Uterus (tissue), 4 donors: Measurements from ENCODE around the gene HMG20A. TPM values are rescaled to one million over a fixed set of nuclear protein-coding genes. Genes with fewer than 3 reads are reported as not detected.

ENCODE experiments used
- DNase-seq, 2 donors: peaks; one replicate each; pipeline ENCODE4 v3.0.0-alpha.2; 2019 to 2020
- H3K27ac ChIP-seq, 2 donors: fragments of 200-600 bp; sonication (generic); 1 replicate in 1 of 2; 2 replicates in 1 of 2; pipeline ENCODE4 v1.5.1; 2016 to 2018
- H3K27me3 ChIP-seq, 2 donors: fragments of 200-600 bp; sonication (generic); one replicate each; pipeline ENCODE4 v1.5.1; 2018 to 2019; ENCODE audit warnings: control low read depth in 1 of 2
- H3K36me3 ChIP-seq, 2 donors: fragments of 200-600 bp; sonication (generic); one replicate each; pipeline ENCODE4 v1.5.1; 2019; ENCODE audit warnings: control low read depth in 1 of 2
- H3K4me1 ChIP-seq, 2 donors: fragments of 200-600 bp; sonication (generic); one replicate each; pipeline ENCODE4 v1.5.1; 2018 to 2019; ENCODE audit warnings: control low read depth in 1 of 2
- H3K4me3 ChIP-seq, 2 donors: fragments of 200-600 bp; sonication (generic); 1 replicate in 1 of 2; 2 replicates in 1 of 2; pipeline ENCODE4 v1.5.1; 2018 to 2019; ENCODE audit warnings: mild to moderate bottlenecking in 1 of 2
- H3K9me3 ChIP-seq, 2 donors: fragments of 200-600 bp; sonication (generic); one replicate each; pipeline ENCODE4 v1.5.1; 2019; ENCODE audit warnings: control low read depth in 1 of 2
- POLR2A ChIP-seq, 2 donors: fragments of 450-650 bp; IDR thresholded peaks; one replicate each; pipeline ENCODE4 v1.6.1; 2016; ENCODE audit warnings: antibody characterized with exemption in 2 of 2, mild to moderate bottlenecking in 1 of 2, moderate library complexity in 1 of 2
- intact Hi-C: fragments of 100-400 bp; cut with DNase I; formaldehyde crosslinking; loops from one replicate; pipeline ENCODE4 v1.15.1; 2023; ENCODE audit warnings: low total_unique reads
- total RNA-seq, 4 donors: library from RNA; depleted of rRNA in 3 of 4; stranded (reverse); fragments of >200 nt in 3 of 4; gene quantifications; one replicate each; pipeline versions ENCODE4 v1.1.0 to v1.2.4, GENCODE V29; 2014 to 2023
- TF ChIP-seq, protein P1 (sequence below), 4 experiments: fragments of 200-600 bp in 2 of 4; fragments of 450-650 bp in 2 of 4; sonication (generic) in 2 of 4; IDR thresholded peaks; one replicate each; pipeline ENCODE4 v1.5.1; 2016 to 2019; ENCODE audit warnings: antibody characterized with exemption in 4 of 4, mild to moderate bottlenecking in 2 of 4, moderate library complexity in 1 of 4
- donor health status: DM: yes; HTN: yes; CAD: no.

The HMG20A gene
- total RNA-seq, 4 donors from 2014 or later, result 10.5 to 59.5 (median 28.4) TPM

DNA sequence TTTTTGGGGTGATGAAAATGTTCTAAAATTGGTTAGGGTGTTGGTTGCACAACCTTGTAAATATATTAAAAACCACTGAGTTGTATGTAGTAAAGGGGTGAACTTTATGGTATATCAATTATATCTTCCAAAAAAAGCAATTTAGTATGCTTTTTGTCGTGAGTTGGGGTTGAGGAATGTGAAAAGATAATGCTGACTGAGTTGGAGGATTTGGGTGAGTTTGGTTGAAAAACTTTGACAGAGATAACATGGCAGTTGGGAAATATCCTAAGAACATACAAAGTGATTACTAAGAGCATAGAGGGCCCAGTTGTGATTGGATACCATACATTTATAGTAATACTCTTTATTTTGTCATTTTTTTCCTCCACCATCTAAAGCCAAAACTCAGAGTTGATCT lies 33.6 kb downstream of the HMG20A start:
- no peaks in the 10 kb centered on the region for H3K9me3 ChIP-seq
- H3K27ac ChIP-seq, result no peak overlapping the region
- H3K27me3 ChIP-seq, result no peaks in the 10 kb centered on the region
- intact Hi-C loops, result no loop called here
- no peak for DNase-seq
- H3K4me3 ChIP-seq, result no peak overlapping the region
- TF ChIP-seq, protein P1, sequence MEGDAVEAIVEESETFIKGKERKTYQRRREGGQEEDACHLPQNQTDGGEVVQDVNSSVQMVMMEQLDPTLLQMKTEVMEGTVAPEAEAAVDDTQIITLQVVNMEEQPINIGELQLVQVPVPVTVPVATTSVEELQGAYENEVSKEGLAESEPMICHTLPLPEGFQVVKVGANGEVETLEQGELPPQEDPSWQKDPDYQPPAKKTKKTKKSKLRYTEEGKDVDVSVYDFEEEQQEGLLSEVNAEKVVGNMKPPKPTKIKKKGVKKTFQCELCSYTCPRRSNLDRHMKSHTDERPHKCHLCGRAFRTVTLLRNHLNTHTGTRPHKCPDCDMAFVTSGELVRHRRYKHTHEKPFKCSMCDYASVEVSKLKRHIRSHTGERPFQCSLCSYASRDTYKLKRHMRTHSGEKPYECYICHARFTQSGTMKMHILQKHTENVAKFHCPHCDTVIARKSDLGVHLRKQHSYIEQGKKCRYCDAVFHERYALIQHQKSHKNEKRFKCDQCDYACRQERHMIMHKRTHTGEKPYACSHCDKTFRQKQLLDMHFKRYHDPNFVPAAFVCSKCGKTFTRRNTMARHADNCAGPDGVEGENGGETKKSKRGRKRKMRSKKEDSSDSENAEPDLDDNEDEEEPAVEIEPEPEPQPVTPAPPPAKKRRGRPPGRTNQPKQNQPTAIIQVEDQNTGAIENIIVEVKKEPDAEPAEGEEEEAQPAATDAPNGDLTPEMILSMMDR (IDR thresholded peaks at IDR 0.05), result no peak
- TF ChIP-seq POLR2A (IDR thresholded peaks at IDR 0.05), result no peak
- peaks cover 5 to 8% of the 10 kb centered on the region in 2 donors for H3K4me1 ChIP-seq
- H3K36me3 ChIP-seq, result no peaks in the 10 kb centered on the region

DNA sequence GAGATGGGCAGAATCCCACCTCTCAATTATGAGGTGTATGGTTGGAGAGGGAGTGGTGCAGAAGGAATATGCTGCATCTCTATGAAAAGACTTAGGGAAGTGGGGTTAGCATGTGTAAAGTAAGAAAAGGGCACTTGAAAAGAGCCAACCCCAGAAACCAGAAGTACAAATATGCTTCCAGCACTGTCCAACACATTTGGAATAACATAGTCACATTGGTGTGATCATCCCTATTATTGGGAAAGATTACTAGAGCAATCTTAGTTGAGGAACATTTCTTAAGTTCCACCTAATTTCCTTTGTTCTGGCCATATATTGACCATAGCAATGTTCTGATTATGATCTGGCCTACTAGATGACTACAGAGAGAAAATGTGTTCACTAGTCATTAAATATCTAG lies 34.3 kb downstream of the HMG20A start:
- Histone ChIP-seq H3K9me3 (no peaks in the 10 kb centered on the region), H3K27ac (peak overlapping the region; percentile 42 to 74), H3K4me1 (peaks cover 5 to 8% of the 10 kb centered on the region in 2 donors), H3K36me3 (no peaks in the 10 kb centered on the region), H3K27me3 (no peaks in the 10 kb centered on the region), H3K4me3 (no peak overlapping the region)
- intact Hi-C loops, result no loop called here
- no peak for DNase-seq
- TF ChIP-seq, protein P1 (IDR thresholded peaks at IDR 0.05), result no peak
- TF ChIP-seq POLR2A (IDR thresholded peaks at IDR 0.05), result no peak

DNA sequence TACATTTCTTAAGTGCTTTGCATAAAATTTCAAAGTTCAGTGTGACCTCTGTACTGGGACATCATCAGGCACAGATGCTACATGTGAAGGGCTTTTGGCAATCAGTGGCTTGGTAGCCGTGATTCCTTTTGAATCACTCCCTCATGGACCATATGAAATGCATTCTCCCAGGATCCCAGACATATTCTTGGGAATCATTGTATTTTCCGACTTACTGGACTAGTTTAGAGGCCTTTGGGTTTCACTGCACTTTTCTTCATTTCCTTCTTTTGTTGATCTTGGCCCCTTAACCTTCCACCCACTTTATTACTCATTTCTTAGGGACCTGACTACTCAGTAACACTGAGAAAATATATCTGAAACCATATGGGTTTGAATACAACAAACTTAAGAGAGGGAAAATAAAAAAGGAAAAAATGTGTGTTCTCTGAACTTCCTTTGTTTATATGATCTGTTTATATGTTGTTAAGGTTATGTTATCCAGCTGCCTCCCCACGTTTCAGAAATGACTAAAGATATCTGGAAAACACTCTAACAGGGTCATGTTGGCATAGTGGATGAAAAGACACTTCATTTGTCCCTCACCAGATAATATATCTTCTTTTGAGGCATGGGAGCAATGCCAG lies 35.1 kb downstream of the HMG20A start:
- TF ChIP-seq, protein P1 (IDR thresholded peaks at IDR 0.05), result no peak
- TF ChIP-seq POLR2A (IDR thresholded peaks at IDR 0.05), result no peak
- intact Hi-C loops, result no loop called here
- no peak for DNase-seq
- Histone ChIP-seq H3K4me3 (no peak overlapping the region), H3K9me3 (no peaks in the 10 kb centered on the region), H3K4me1 (peaks cover 5 to 8% of the 10 kb centered on the region in 2 donors), H3K27ac (peak overlapping the region; percentile 42 to 74), H3K27me3 (no peaks in the 10 kb centered on the region), H3K36me3 (no peaks in the 10 kb centered on the region)

DNA sequence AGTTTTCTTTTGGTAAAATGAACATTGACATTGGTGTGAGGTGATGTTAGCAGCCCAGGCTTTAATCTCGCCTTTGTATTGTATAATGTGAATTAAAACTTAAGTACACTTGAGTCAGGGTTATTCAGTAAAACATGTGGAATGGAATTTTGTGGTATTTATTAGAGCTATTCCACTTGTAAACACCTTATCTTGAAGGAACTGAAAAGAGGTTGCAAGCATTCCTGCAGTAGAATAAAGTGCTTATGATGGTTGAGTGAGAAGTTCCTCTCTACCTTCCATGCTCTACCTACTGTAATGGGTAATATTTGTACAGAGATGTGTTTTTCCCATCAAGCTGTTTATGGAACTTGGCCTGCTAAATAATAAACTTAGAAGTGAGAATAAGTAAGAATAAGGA lies 36.1 kb downstream of the HMG20A start:
- Histone ChIP-seq H3K4me3 (no peak overlapping the region), H3K27ac (peak overlapping the region in 1 of 2 donors; percentile 74), H3K27me3 (no peaks in the 10 kb centered on the region), H3K4me1 (peaks cover 5 to 8% of the 10 kb centered on the region in 2 donors), H3K36me3 (no peaks in the 10 kb centered on the region), H3K9me3 (no peaks in the 10 kb centered on the region)
- intact Hi-C loops, result no loop called here
- no peak for DNase-seq
- TF ChIP-seq POLR2A (IDR thresholded peaks at IDR 0.05), result no peak
- TF ChIP-seq, protein P1 (IDR thresholded peaks at IDR 0.05), result no peak

DNA sequence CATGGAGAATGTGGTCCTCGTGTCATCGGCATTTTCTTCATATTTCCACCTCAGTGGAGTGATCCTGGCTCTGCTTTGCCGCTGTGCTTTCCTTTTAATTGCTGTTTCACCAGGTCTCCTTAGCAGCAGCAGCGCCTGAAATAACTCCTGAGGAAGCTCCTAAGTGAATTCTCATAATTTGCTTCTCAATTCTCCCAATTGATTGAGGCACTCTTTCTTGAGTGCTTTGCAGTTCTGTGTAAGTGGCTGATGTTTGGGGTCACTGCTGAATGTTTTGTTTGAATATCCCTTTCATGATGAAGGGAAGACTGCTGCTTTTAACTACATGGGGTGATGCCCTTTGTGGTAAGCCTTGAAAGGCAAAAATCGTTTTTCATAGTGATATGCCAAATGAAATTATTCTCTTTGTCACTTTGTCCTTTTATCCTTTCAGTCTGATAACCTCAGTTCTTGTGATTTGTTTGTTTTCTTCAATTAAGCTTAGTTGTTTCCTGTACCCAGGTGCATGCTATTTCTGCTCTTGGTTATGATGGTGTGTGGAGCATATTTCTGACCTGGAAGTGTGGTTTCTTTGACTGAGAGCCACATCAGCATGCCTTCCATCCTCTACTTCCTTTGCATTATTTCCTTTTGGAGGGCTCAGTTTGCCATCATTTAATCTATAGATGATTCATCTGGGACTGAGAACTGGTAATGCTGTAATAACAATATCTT lies 36.7 kb downstream of the HMG20A start:
- intact Hi-C loops, result no loop called here
- no peak for TF ChIP-seq POLR2A (IDR thresholded peaks at IDR 0.05)
- Histone ChIP-seq H3K27me3 (no peaks in the 10 kb centered on the region), H3K4me3 (no peak overlapping the region), H3K36me3 (no peaks in the 10 kb centered on the region), H3K4me1 (peaks cover 5 to 8% of the 10 kb centered on the region in 2 donors), H3K9me3 (no peaks in the 10 kb centered on the region), H3K27ac (peak overlapping the region in 1 of 2 donors; percentile 74)
- DNase-seq, result no peak
